GM12873 (cell line): Measurements from ENCODE around the gene ZNF428.

Experiments used
- CTCF ChIP-seq: IDR thresholded peaks from 2 replicates; pipeline ENCODE4 v1.5.1; 2012; ENCODE audit warnings: low read depth, mild to moderate bottlenecking, moderate library complexity, low read length, control low read depth; ENCODE audit not compliant: insufficient read depth; ENCODE audit errors: missing control alignments

Gene ZNF428

GRCh38 chr19:43594081-43594697, 25.2 kb downstream of the ZNF428 start:
- no peak for TF ChIP-seq CTCF

- no peak for TF ChIP-seq CTCF
Observed at GRCh38 chr19:43592800-43593350, 26.6 kb downstream of the ZNF428 start.

DNA sequence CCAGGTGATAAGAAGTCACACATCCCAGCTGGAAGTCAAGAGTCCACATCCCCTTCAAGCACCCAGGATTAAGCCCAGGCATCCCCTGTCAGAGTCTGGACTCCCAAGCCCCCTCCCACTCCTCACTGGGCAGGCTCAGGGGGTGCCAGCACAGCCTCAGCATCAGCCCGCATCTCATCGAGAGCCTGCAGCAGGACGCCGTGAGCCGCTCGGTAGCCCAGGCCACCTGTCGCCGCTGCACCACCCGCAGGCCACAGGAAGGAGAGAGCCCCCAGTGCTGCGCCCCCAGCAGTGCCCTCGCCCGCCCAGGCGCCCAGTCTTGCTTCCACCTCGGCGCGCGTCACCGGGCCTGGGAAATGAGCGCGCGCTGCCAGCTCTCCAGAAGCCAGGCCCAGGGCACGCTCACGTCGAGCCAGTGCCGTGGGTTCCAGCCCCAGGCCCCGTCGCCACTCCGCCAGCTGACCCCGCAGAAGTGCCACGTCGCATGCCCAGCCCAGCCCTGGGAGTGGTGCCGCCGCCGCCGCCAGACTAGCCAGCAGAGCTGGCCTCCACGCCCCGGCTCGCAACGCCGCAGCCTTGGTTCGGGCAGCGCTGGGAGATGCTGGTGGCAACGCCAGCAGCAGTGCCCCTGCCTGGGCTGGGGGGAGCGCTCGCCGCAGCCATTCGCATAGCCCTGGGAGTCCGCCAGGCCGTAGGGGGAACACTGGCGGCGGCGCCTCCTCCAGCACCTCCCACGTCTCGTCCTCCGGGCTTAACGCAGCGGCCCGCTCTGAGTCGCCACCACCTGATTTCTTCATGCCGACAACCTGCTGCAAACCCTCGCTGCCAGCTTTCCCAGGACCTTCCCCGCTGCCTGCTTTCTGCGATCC, 27.3 kb downstream of the ZNF428 start:
- TF ChIP-seq CTCF: no peak

- TF ChIP-seq CTCF: no peak
Observed at GRCh38 chr19:43589678-43590077, 29.8 kb downstream of the ZNF428 start.

DNA sequence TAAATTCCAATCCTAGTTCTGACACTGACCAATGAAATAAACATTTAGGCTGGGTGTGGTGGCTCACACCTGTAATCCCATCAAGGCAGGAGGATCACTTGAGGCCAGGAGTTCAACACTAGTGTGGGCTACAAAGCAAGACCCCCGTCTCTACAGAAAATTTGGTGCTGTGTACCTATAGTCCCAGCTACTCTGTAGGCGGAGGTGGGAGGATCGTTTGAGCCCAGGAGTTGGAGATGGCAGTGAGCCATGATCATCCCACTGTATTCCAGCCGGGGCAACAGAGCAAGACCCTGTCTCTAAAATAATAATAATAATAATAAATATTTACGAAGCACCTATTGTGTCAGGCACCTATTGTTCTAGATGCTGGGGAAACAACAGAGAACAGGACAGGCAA, 30.2 kb downstream of the ZNF428 start:
- no peak for TF ChIP-seq CTCF

DNA sequence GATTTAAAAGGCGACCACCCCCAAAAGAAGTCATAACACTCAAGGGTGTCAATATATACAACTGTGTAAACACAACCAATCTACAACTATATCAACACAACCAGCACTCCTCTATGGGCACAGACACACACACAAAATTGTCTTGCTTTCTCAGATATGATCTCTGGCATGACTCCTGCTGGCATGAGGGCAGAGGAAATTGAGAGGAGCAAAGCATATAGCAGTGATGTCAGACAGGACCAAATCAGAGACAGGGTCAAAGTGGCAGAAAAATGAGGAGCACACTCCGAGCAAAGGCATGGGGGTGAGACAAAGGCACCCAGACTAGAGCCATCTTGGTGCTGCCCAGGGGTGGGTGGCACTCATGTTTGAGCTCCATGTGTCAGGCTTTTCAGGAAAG, 33.1 kb downstream of the ZNF428 start:
- no peak for TF ChIP-seq CTCF

DNA sequence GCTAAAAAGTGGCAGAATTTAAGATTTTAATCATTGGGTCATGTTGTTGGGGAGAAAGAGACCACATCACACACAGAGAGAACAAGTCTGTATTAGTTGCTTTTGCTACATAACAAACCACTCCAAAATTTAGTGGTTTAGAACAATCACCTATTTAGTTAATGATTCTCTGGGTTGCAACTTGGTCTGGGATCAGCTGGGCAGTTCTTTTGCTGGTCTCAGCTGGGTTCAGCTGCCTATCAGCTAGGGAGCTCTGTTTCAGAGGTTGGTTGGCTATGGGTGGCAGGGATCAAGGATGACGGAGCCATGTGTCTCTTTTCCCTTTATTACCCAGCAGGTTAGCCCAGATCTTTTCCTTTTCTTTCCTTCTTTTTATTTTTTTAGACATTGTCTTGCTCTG, 34.9 kb downstream of the ZNF428 start:
- no peak for TF ChIP-seq CTCF
